ENCODE results near the gene FHAD1. TPM values are rescaled to one million over a fixed set of nuclear protein-coding genes. Genes with fewer than 3 reads are reported as not detected.

FHAD1 gene
- total RNA-seq, 1 donor from 2014 or later, result not detected

DNA sequence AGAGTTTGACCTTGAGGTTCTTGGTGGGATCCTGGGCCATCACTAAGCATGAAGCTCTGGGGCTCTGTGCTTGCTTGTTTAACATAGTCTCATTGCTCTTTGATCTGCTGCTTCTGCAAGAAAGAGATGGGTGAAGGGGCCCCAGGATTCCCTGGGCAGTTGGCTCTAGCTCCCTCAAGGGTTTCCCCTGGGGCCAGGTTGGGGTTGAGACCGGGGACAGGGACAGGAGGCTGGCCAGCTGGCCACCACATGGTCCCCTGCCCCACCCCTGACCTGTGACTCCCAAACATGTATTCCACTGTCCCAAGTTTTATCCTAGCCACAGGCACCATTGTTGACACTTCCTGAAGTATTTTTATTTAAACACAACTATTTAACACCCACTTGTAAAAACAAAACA is 69.5 kb downstream of the FHAD1 start:
- Histone ChIP-seq H3K4me3 (no peak overlapping the region), H3K36me3 (no peaks in the 10 kb centered on the region), H3K4me1 (no peaks in the 10 kb centered on the region), H3K9me3 (no peaks in the 10 kb centered on the region), H3K27me3 (no peaks in the 10 kb centered on the region), H3K27ac (no peak overlapping the region)
- intact Hi-C loops (cut with DNase I), result no loop called here
- DNase-seq (ENCODE audit: extremely low spot score in 2 of 2), result no peak
- TF ChIP-seq, protein P1, sequence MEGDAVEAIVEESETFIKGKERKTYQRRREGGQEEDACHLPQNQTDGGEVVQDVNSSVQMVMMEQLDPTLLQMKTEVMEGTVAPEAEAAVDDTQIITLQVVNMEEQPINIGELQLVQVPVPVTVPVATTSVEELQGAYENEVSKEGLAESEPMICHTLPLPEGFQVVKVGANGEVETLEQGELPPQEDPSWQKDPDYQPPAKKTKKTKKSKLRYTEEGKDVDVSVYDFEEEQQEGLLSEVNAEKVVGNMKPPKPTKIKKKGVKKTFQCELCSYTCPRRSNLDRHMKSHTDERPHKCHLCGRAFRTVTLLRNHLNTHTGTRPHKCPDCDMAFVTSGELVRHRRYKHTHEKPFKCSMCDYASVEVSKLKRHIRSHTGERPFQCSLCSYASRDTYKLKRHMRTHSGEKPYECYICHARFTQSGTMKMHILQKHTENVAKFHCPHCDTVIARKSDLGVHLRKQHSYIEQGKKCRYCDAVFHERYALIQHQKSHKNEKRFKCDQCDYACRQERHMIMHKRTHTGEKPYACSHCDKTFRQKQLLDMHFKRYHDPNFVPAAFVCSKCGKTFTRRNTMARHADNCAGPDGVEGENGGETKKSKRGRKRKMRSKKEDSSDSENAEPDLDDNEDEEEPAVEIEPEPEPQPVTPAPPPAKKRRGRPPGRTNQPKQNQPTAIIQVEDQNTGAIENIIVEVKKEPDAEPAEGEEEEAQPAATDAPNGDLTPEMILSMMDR (IDR thresholded peaks at IDR 0.05), result no peak
- TF ChIP-seq POLR2A (IDR thresholded peaks at IDR 0.05) (no peak), POLR2AphosphoS5 (IDR thresholded peaks at IDR 0.05; ENCODE audit: insufficient read depth in 1 of 2, low read depth in 1 of 2) (no peak)

DNA sequence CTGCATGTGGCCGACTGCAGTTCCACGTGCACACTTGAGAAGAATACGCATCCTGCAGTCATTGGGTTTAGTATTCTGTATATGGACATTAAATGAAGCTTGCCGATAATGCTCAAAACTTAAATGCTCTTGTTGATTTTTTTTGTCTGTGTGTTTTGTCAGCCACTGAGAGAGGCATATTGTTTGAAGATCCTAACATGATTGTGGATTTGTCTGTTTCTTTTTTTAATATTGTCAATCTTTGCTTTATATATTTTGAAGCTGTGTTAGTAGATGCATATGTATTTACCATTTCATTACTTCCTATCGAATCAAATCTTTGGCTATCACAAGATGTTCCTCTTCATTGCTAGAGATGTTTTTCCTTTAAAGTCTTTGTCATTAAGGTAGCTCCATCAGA is 73.2 kb downstream of the FHAD1 start:
- TF ChIP-seq POLR2AphosphoS5 (IDR thresholded peaks at IDR 0.05; ENCODE audit: insufficient read depth in 1 of 2, low read depth in 1 of 2) (no peak), POLR2A (IDR thresholded peaks at IDR 0.05) (no peak)
- TF ChIP-seq, protein P1 (IDR thresholded peaks at IDR 0.05), result no peak
- no peak for DNase-seq (ENCODE audit: extremely low spot score in 2 of 2)
- H3K27me3 ChIP-seq, result no peaks in the 10 kb centered on the region
- no peaks in the 10 kb centered on the region for H3K9me3 ChIP-seq
- H3K36me3 ChIP-seq, result no peaks in the 10 kb centered on the region
- H3K4me1 ChIP-seq, result peaks cover 10% of the 10 kb centered on the region
- no peak overlapping the region for H3K4me3 ChIP-seq
- no peak overlapping the region for H3K27ac ChIP-seq
- intact Hi-C loops (cut with DNase I), result loop anchor here (10.0 kb wide), 1 partner anchor 1355 kb away; no protein-coding TSS in a partner anchor

DNA sequence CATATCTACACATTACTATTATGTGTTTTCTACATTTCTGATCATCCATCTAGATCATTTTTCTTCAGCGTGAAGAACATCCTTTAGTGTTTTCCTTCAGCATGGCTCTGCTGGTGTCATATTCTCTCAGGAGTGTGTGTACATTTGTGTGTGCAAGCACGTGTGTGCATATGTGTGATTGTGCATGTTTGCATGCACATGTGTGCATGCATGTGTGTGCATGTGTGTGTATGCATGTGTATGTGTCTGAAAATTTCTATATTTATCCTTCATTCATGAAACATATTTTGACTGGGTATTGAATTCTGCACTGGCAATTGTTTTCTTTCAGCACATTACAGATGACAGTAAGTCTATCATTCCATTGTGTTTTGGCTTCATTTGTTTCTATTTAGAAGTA is 74.6 kb downstream of the FHAD1 start:
- Histone ChIP-seq H3K9me3 (no peaks in the 10 kb centered on the region), H3K4me1 (peaks cover 10% of the 10 kb centered on the region), H3K27me3 (no peaks in the 10 kb centered on the region), H3K27ac (no peak overlapping the region), H3K36me3 (no peaks in the 10 kb centered on the region), H3K4me3 (no peak overlapping the region)
- DNase-seq (ENCODE audit: extremely low spot score in 2 of 2), result no peak
- TF ChIP-seq POLR2A (IDR thresholded peaks at IDR 0.05) (no peak), POLR2AphosphoS5 (IDR thresholded peaks at IDR 0.05; ENCODE audit: insufficient read depth in 1 of 2, low read depth in 1 of 2) (no peak)
- TF ChIP-seq, protein P1 (IDR thresholded peaks at IDR 0.05), result no peak
- intact Hi-C loops (cut with DNase I), result loop anchor here (10.0 kb wide), 1 partner anchor 1353 kb away; no protein-coding TSS in a partner anchor

DNA sequence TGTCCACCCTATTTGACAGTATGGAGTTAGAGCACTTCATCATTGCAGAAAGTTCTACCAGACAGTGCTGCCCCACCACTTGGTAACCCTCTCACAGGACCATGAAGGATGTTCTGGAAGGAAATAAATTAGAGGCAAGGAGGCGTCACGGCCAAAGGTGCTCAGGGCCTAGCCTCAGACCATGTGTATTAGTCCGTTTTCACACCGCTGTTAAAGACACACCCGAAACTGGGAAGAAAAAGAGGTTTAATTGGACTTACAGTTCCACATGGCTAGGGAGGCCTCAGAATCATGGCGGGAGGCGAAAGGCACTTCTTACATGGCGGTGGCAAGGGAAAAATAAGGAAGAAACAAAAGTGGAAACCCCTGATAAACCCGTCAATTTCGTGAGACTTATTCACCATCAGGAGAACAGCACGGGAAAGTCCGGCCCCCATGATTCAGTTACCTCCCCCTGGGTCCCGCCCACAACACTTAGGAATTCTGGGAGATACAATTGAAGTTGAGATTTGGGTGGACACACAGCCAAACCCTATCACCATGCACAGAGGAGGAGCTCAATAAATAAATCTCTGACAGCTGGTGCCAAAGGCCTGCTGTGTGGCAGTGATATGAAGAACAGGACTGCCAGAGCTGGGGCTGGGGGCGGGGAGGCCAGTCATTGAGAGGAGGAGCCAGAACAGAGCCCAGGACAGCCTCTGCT is 75.8 kb downstream of the FHAD1 start:
- peaks cover 16% of the 10 kb centered on the region for H3K4me1 ChIP-seq
- no peaks in the 10 kb centered on the region for H3K9me3 ChIP-seq
- no peaks in the 10 kb centered on the region for H3K27me3 ChIP-seq
- H3K27ac ChIP-seq, result no peak overlapping the region
- TF ChIP-seq, protein P1 (IDR thresholded peaks at IDR 0.05), result no peak
- TF ChIP-seq POLR2A (IDR thresholded peaks at IDR 0.05), result no peak
- no peak for TF ChIP-seq POLR2AphosphoS5 (IDR thresholded peaks at IDR 0.05; ENCODE audit: insufficient read depth in 1 of 2, low read depth in 1 of 2)
- intact Hi-C loops (cut with DNase I), result loop anchor here (10.0 kb wide), 1 partner anchor 1352 kb away; no protein-coding TSS in a partner anchor
- H3K36me3 ChIP-seq, result no peaks in the 10 kb centered on the region
- H3K4me3 ChIP-seq, result no peak overlapping the region
- DNase-seq (ENCODE audit: extremely low spot score in 2 of 2), result no peak

DNA sequence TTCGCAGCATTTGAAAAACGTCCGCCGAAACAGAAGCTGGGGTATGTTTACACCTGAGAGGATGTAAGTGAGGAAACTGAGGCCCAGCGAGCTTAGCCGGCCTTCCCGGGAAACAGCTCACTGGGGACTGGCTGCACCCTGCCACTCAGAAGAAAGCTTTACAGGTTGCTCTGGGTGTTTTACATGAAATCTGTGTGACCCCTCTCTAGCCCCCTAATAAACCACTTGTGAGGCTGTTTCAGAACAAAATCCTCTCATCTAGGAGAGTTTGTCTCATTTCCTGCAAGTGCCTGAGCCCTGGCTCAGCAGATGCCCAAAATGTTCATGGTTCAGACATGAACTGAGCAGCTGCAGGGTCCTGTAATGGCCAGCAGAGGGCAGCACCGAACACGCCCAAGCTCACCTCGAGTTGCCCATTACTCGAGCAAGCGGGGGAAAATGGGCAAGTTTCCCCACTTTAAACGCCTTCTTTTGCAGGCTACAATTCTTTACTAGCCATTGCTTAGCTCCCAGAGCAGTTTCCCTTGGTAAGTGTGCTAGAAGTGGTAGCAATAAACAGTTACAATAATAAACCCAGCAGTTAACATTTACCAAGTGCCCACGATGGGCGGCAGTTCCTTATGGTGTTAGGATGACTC is 76.4 kb downstream of the FHAD1 start:
- no peaks in the 10 kb centered on the region for H3K9me3 ChIP-seq
- no peak for DNase-seq (ENCODE audit: extremely low spot score in 2 of 2)
- TF ChIP-seq POLR2A (IDR thresholded peaks at IDR 0.05) (no peak), POLR2AphosphoS5 (IDR thresholded peaks at IDR 0.05; ENCODE audit: insufficient read depth in 1 of 2, low read depth in 1 of 2) (peak in 1 of 2 donors; percentile 58)
- TF ChIP-seq, protein P1 (IDR thresholded peaks at IDR 0.05), result peak; percentile 98 to 99 (median 99)
- H3K36me3 ChIP-seq, result no peaks in the 10 kb centered on the region
- no peaks in the 10 kb centered on the region for H3K27me3 ChIP-seq
- intact Hi-C loops (cut with DNase I), result loop anchor here (10.0 kb wide), 1 partner anchor 1351 kb away; no protein-coding TSS in a partner anchor
- H3K4me1 ChIP-seq, result peaks cover 23% of the 10 kb centered on the region
- no peak overlapping the region for H3K4me3 ChIP-seq
- H3K27ac ChIP-seq, result no peak overlapping the region
